Measurements from ENCODE around the gene KBTBD12.
A peak's percentile ranks its signal among the peaks of the same experiment; 100 is the strongest.

DNA sequence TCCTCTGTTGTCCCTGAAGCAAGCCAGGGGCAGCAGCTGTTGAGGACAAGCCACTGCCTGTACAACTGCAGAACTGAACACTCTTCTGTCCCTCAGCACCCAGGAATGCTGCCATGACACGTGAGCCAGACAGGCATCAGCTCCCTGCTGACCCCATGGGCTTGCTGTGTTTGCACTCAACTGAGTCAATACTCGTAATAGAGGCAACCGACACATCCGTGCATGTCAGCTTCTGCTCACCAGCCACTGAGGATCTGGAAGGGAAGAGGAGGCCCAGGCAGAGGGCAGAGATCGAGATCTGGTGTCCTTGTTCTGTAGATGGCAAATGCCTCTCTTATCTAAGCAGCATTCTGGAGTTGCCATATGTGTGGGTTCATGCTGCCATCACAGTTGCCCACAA lies 82.9 kb downstream of the KBTBD12 start:
- TF ChIP-seq, protein P1, sequence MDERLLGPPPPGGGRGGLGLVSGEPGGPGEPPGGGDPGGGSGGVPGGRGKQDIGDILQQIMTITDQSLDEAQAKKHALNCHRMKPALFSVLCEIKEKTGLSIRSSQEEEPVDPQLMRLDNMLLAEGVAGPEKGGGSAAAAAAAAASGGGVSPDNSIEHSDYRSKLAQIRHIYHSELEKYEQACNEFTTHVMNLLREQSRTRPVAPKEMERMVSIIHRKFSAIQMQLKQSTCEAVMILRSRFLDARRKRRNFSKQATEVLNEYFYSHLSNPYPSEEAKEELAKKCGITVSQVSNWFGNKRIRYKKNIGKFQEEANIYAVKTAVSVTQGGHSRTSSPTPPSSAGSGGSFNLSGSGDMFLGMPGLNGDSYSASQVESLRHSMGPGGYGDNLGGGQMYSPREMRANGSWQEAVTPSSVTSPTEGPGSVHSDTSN (CRISPR knock-in tag; IDR thresholded peaks at IDR 0.05) = no peak
- TF ChIP-seq ZSCAN20 (CRISPR knock-in tag; IDR thresholded peaks at IDR 0.05; ENCODE audit: borderline replicate concordance) (no peak), POLR2A (IDR thresholded peaks at IDR 0.05; ENCODE audit: insufficient read depth in 1 of 2, low read depth in 2 of 2, low read length in 2 of 2) (peak in 1 of 2 experiments; percentile 25; a peak in 1 of 4 replicates), SNAPC2 (CRISPR knock-in tag; IDR thresholded peaks at IDR 0.05) (peak; percentile 70; the same call in 1 of the 2 replicates)

Data from HepG2 (cell line).